NCI-H2107 treated with DMSO at 0.1 percent for 48 hours (cell line): ENCODE data around the gene SOX18.
A peak's percentile ranks its signal among the peaks of the same experiment; 100 is the strongest.

ENCODE experiments used
- DNase-seq: peaks from one replicate; lab custom pipeline; 2025; ENCODE audit not compliant: unreplicated experiment; lab: John Stamatoyannopoulos, UW

The SOX18 gene

GRCh38 chr20:64039293-64040160 lies 9.9 kb downstream of the SOX18 start:
- no peak for DNase-seq

GRCh38 chr20:64038565-64039292 lies 10.7 kb downstream of the SOX18 start:
- DNase-seq = peak; percentile 30

- DNase-seq = no peak
Observed at GRCh38 chr20:64038224-64038564, 11.2 kb downstream of the SOX18 start.

- no peak for DNase-seq
Observed at GRCh38 chr20:64037498-64038213, 11.8 kb downstream of the SOX18 start.

- no peak for DNase-seq
Observed at GRCh38 chr20:64037199-64037497, 12.3 kb downstream of the SOX18 start.

GRCh38 chr20:64036346-64037198 lies 12.9 kb downstream of the SOX18 start:
- DNase-seq = no peak

- no peak for DNase-seq
Observed at GRCh38 chr20:64035933-64036345, 13.5 kb downstream of the SOX18 start, which contains the start of gene C20orf204. Gene C20orf204 (plus strand): TSS chr20:64036182. CDS start chr20:64036324, 142 bp downstream.

GRCh38 chr20:64035066-64035932 lies 14.1 kb downstream of the SOX18 start:
- no peak for DNase-seq

GRCh38 chr20:64033981-64034493 lies 15.4 kb downstream of the SOX18 start:
- no peak for DNase-seq

- no peak for DNase-seq
Observed at GRCh38 chr20:64032706-64033624, 16.5 kb downstream of the SOX18 start.

- DNase-seq = no peak
Observed at GRCh38 chr20:64031822-64032314, 17.6 kb downstream of the SOX18 start.

- DNase-seq = no peak
Observed at GRCh38 chr20:64030371-64031134, 18.9 kb downstream of the SOX18 start.

- no peak for DNase-seq
Observed at GRCh38 chr20:64029293-64030117, 19.9 kb downstream of the SOX18 start.

- DNase-seq = no peak
Observed at GRCh38 chr20:64027981-64028685, 21.3 kb downstream of the SOX18 start.

- DNase-seq = no peak
Observed at GRCh38 chr20:64025826-64026412, 23.5 kb downstream of the SOX18 start.
